Left lobe of liver (tissue), 2 donors: ENCODE data around the gene STUM. TPM values are rescaled to one million over a fixed set of nuclear protein-coding genes. Genes with fewer than 3 reads are reported as not detected.
"Not testable (repeated sequence)": the region's sequence is repeated elsewhere in the genome, so short reads cannot be mapped to it uniquely, and the experiment has no call there.

Experiments used
- ATAC-seq: fragments of 200-7000 bp; cut with Tn5 transposase; one replicate; pipeline ENCODE4 v1.9.1; 2020; ENCODE audit warnings: mild to moderate bottlenecking, moderate library complexity
- DNase-seq: peaks from one replicate; pipeline ENCODE4 v3.0.0-alpha.2; 2020; ENCODE audit warnings: low spot score
- total RNA-seq: library from RNA; stranded (reverse); gene quantifications from one replicate; pipeline ENCODE4 v1.2.1, GENCODE V29; 2021
- donor health status: DM: no; HTN: no; CAD: no; lungs with moderate emphysema.
- donor health status: DM: no; HTN: yes; CAD: no.

Gene STUM, protein sequence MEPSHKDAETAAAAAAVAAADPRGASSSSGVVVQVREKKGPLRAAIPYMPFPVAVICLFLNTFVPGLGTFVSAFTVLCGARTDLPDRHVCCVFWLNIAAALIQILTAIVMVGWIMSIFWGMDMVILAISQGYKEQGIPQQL
- total RNA-seq = 0.03 TPM

GRCh38 chr1:226548256-226549093 lies at the start of gene STUM:
TSS of gene STUM (plus strand) at chr1:226548764. CDS start at chr1:226548905, 141 bp downstream.
- ATAC-seq (peak; percentile 83), DNase-seq (no peak)

DNA sequence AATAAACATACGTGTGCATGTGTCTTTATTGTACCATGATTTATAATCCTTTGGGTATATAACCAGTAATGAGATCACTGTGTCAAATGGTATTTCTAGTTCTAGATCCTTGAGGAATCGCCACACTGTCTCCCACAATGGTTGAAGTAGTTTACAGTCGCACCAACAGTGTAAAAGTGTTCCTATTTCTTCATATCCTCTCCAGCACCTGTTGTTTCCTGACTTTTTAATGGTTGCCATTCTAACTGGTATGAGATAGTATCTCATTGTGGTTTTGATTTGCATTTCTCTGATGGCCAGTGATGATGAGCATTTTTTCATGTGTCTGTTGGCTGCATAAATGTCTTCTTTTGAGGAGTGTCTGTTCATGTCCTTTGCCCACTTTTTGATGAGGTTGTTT lies 48.9 kb upstream of the STUM start:
- DNase-seq, ATAC-seq: not testable (repeated sequence)

- ATAC-seq (no peak), DNase-seq (no peak)
These were observed 42.5 kb upstream of the STUM start for GRCh38 chr1:226506021-226506420.

- DNase-seq (no peak), ATAC-seq (no peak)
These were observed 41.6 kb upstream of the STUM start for GRCh38 chr1:226506921-226507320.

DNA sequence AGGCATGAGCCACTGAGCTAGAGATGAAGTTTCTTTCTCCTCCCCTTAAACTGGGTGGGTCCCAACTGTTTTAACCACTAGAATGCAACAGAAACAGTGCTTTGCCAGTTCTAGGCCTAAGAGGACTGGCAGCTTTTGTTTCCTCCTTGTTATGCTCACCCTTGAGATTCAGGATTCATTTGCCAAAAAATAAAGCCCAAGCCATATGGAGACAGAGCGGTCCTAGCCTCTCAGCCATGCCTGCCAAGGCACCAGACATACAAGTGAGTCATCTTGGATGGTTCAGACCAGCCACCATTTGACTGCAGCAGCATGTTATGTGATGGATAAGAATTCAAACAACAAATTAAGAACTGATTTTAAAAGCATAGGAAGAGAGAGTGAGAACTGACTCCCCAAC lies 38.1 kb upstream of the STUM start:
- ATAC-seq = no peak
- DNase-seq = no peak

- ATAC-seq = no peak
These were observed 37.3 kb upstream of the STUM start for GRCh38 chr1:226511296-226511695.

GRCh38 chr1:226512076-226512728 lies 36.4 kb upstream of the STUM start:
- ATAC-seq = no peak
- DNase-seq = no peak

More at GRCh38 chr1:226511296-226511695, 37.3 kb upstream of the STUM start:
- DNase-seq = no peak

GRCh38 chr1:226518375-226518774 lies 30.2 kb upstream of the STUM start:
- ATAC-seq (no peak), DNase-seq (no peak)

- DNase-seq = no peak
- ATAC-seq = no peak
These were observed 29.4 kb upstream of the STUM start for GRCh38 chr1:226519135-226519534.

GRCh38 chr1:226519716-226520598 lies 28.6 kb upstream of the STUM start:
- ATAC-seq = no peak
- DNase-seq = no peak

GRCh38 chr1:226520640-226521355 lies 27.8 kb upstream of the STUM start:
- ATAC-seq = no peak
- DNase-seq = no peak

DNA sequence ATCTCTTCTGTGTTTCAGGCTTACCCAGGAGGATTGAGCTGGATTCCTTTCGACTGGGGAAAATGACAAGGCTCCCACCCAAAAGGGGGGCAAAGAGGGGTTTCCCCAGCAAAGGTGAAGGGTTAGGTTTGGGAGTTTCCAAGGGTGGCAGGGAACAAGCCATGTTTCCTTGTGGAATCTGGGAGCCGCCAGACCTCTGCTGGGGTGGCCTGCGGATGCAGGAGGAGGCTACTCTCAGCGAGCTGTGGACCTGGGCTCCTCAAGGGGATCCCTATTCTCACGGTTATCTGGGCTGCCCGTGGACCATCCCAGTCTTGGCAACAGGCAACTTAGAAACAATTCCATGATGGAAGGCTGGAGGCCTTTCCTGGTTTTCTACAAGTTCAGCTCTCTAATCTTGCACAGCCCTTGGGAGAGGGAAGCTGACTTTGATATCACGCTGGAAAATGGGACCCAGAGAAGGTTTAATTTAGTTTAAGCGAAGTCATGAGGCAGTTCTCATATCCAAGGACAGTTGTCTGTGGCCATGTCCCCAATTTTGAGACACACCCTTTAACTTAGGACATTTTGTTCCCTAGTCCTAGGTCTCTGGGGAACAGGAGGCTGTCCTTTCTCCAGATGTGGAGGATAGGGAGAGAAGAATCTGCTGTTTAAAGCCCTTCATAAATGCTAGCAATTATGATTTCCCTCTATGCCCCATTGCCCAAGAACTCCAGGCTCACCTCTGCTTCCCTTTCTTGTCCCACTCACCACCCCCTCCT lies 24.7 kb upstream of the STUM start:
- no peak for ATAC-seq
- no peak for DNase-seq

GRCh38 chr1:226524547-226524946 lies 24.0 kb upstream of the STUM start:
- no peak for ATAC-seq
- DNase-seq = no peak

DNA sequence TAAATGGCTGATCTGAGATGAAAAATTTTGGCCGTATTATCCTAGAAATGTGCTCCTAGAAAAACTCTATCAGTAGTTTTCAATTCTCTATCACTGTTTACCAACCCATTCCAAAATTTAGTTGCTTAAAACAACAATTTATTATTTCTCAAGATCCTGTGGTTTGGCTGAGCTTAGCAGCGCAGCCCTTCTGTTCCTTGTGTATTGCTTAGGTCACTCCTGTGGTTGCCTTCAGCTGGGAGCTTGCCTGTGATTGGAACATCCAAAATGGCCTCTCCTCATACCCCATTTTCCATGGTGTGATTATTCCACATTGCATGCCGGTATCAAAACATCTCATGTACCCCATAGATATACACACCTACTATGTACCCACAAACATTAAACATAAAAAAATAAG lies 22.8 kb upstream of the STUM start:
- no peak for ATAC-seq

DNA sequence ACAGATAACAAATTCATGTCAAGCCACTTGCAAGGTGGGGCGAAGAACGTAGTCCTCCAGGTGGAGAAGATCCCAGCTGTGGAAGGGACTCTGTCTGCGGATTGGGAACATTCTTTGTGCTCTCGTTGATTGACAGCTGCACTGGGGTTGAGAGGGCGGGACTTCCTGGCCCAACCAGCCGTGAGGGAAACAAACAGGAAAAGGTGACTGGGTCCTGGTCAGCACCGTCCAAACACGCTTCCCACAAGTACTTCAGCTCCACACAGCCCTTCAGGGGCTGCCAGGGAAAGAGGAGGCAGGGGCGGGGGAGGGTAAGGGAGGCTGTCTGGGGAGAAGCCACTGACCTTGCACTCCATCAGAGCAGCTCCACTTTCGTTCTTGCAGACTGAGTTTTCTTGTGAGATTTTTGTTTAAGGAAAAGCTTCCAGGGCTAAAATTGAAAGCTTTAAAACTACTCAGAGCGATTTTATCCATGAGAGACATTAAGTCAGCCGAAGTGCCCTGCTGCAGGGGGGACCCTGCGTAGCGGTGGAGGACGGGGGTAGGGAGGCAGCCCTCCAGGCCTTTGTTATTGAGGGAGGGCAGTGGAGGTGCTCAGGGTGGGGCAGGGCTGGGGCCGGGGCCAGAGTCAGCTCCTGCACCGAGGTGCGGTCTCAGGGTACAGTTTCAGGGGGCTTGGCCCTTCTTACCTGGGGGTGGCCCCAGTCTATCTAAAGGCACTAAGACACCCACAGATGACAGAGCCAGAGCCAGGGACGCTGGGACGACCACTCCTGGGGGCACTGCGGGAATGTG lies 21.6 kb upstream of the STUM start:
- ATAC-seq (peak; percentile 29), DNase-seq (no peak)

More for the DNA sequence above, 22.8 kb upstream of the STUM start:
- DNase-seq = no peak

DNA sequence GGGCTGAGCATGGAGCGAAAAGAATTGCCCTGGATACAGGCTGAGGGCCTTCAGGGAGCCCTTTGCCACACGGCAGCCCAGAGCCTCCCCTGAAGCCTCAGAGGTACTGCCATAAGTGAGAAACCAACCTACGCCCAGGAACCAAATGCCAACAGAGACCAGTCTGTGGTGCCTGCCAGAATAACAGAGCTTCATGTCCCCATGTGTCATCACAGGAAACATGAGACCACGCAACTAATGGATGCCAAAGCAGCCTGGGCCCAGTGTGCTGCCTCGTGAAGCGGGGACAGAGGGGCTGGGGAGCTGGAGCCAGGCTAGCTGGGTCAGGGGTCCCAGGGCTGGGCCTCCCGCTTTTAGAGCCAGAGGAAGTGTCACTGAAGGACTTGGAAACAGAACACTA lies 18.7 kb upstream of the STUM start:
- DNase-seq = no peak
- ATAC-seq = no peak

- ATAC-seq (no peak), DNase-seq (no peak)
These were observed 18.0 kb upstream of the STUM start for GRCh38 chr1:226530591-226530990.

DNA sequence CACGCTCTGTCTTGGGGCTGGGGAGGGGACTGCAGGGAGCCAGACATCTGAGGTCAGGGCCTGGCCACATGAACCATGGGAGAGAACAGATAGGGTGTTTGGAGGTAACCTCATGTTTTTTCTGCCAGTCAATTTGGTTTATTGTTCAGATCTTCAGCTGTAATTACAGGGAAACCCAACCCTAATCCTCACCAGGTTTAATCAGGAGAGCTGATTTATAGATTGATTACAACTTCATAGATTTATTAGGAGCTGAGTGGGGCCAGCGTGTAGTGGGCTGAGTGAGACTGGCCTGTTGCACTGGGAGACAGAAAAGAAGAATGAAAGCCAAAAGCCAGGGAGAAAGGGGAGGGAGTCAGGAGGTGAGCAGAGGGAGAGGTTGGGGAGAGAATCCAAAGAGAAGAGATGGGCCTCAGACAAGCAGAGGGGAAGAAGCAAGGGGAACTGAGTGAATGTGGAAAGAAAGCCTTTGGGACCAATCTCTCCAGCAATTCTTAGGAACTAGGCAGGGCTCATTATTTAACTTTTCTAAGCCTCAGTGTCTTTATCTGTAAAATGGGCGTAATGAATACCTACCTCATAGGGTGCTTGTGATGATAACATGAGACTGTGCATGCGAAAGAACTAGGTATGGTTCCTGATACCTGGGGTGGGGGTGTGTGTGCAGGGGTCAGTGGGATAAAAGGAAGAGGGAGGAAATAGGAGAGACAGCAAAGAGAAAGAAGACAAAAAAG lies 17.0 kb upstream of the STUM start:
- ATAC-seq = no peak

More for the DNA sequence above, 17.0 kb upstream of the STUM start:
- no peak for DNase-seq
